Measurements from ENCODE around the gene SEC14L2.

Gene SEC14L2

DNA sequence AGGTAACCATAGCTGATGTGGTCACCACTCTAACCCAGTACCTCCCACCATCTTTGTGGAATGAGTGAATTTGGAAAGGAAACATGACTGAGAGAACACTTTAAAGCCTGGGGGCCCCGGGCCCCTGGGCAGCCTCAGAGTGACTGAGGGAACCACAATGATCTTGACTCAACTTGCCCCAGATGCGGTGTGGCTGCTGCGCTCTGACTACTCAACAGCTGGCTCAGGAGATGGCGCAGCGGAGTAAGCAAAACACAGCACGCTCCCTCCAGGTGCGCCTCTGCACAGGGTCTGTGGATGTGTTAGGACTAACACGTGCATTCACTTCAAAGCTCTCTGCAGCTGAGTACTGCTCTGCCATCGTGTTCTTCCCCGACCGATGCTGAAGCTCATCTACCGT lies 15.6 kb upstream of the SEC14L2 start:
- TF ChIP-seq, protein P1, sequence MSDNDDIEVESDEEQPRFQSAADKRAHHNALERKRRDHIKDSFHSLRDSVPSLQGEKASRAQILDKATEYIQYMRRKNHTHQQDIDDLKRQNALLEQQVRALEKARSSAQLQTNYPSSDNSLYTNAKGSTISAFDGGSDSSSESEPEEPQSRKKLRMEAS (IDR thresholded peaks at IDR 0.05; ENCODE audit: low read depth, low read length): no peak
- TF ChIP-seq, protein P2, sequence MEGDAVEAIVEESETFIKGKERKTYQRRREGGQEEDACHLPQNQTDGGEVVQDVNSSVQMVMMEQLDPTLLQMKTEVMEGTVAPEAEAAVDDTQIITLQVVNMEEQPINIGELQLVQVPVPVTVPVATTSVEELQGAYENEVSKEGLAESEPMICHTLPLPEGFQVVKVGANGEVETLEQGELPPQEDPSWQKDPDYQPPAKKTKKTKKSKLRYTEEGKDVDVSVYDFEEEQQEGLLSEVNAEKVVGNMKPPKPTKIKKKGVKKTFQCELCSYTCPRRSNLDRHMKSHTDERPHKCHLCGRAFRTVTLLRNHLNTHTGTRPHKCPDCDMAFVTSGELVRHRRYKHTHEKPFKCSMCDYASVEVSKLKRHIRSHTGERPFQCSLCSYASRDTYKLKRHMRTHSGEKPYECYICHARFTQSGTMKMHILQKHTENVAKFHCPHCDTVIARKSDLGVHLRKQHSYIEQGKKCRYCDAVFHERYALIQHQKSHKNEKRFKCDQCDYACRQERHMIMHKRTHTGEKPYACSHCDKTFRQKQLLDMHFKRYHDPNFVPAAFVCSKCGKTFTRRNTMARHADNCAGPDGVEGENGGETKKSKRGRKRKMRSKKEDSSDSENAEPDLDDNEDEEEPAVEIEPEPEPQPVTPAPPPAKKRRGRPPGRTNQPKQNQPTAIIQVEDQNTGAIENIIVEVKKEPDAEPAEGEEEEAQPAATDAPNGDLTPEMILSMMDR (IDR thresholded peaks at IDR 0.05; ENCODE audit: low read depth, low read length): no peak
- TF ChIP-seq MYC (IDR thresholded peaks at IDR 0.05; ENCODE audit: low read depth, low read length) (no peak), POLR2A (IDR thresholded peaks at IDR 0.05; ENCODE audit: extremely low read depth, insufficient read length) (no peak)
- no peak for DNase-seq (ENCODE audit: low read depth)
- H3K4me3 ChIP-seq (ENCODE audit: low read depth, low read length): no peak overlapping the region

DNA sequence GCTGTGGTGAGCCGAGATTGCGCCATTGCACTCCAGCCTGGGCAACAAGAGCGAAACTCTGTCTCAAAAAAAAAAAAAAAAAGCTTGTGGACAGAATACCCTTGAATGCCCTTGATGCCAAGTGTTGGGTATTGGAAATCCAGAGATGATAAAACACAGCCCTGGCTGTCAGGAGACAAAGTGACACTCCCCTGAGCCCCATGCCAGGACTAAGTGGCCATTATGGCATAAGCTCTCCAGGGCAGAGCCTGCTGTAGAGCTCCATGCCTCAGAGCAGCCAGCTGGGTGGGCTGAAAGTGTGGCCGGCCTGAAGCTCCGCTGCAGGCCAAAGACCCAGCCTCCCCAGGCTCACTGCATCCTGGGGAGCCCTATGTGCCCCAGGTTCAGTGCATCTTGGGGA lies 14.5 kb upstream of the SEC14L2 start:
- TF ChIP-seq POLR2A (IDR thresholded peaks at IDR 0.05; ENCODE audit: extremely low read depth, insufficient read length): no peak
- TF ChIP-seq, protein P1 (IDR thresholded peaks at IDR 0.05; ENCODE audit: low read depth, low read length): no peak
- TF ChIP-seq MYC (IDR thresholded peaks at IDR 0.05; ENCODE audit: low read depth, low read length): no peak
- TF ChIP-seq, protein P2 (IDR thresholded peaks at IDR 0.05; ENCODE audit: low read depth, low read length): no peak
- no peak for DNase-seq (ENCODE audit: low read depth)

DNA sequence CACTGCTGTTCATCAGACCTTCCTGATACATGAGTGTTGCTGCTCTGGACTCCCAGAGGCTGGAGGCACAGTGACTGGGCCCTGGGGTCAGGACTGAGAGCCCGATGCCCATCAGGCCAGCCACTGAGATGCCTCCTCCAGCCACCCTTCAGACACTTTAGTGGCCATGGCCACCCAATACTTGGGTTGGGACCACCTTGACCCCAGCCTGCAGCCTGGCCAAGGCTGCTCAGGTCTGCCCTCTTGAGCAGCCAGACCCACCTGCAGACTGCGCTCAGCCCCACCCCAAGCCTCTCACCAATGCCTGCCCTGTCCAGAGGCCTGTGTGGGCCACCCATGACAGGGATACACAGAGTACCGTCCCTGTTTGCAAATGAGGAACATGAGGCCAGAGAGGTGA lies 13.8 kb upstream of the SEC14L2 start:
- H3K4me3 ChIP-seq (ENCODE audit: low read depth, low read length): no peak overlapping the region
- no peak for DNase-seq (ENCODE audit: low read depth)
- no peak for TF ChIP-seq MYC (IDR thresholded peaks at IDR 0.05; ENCODE audit: low read depth, low read length)

More for the DNA sequence above, 14.5 kb upstream of the SEC14L2 start:
- H3K4me3 ChIP-seq (ENCODE audit: low read depth, low read length): no peak overlapping the region

DNA sequence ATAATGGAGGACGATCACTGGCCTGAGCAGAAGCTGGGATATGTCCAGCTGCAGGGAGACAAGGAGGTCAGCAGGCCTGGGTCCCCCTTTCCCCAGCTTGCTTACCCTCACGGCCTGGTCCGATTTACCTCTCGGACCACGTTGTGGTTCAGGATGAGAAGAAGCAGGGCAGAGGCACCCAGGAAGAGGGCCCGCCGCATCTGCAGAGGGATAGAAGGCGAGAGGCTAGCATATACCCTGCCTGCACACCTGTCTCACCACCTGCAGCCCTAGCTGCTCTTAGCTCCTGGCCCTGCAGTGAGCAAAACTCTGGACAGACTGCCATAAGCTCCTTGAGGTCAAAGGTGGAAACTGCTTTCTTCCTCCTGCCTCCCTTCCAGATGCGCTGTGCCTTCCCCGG lies 10.9 kb upstream of the SEC14L2 start:
- TF ChIP-seq, protein P1 (IDR thresholded peaks at IDR 0.05; ENCODE audit: low read depth, low read length): no peak
- DNase-seq (ENCODE audit: low read depth): no peak
- no peak overlapping the region for H3K4me3 ChIP-seq (ENCODE audit: low read depth, low read length)

DNA sequence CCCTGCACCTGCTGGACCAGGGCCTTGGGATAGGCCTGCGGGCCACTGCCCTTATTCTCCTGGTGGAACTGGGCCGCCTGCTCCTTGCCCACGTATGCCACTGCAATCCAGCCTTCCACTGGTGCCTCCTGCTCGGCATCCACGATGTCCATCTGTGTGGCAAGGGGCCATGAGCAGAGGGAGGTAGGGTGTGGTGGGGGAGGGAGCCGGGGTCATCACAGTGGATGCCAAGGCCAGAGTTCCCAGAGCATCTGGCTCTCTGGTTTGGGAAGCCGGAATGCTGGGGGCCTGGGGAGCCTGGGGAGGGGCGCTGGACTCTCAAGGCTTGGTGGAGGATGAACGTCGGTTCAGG lies 10.2 kb upstream of the SEC14L2 start:
- TF ChIP-seq, protein P2 (IDR thresholded peaks at IDR 0.05; ENCODE audit: low read depth, low read length): no peak
- TF ChIP-seq MYC (IDR thresholded peaks at IDR 0.05; ENCODE audit: low read depth, low read length) (no peak), POLR2A (IDR thresholded peaks at IDR 0.05; ENCODE audit: extremely low read depth, insufficient read length) (no peak)
- TF ChIP-seq, protein P1 (IDR thresholded peaks at IDR 0.05; ENCODE audit: low read depth, low read length): no peak
- peak overlapping the region; percentile 49 for H3K4me3 ChIP-seq (ENCODE audit: low read depth, low read length)
- DNase-seq (ENCODE audit: low read depth): no peak

DNA sequence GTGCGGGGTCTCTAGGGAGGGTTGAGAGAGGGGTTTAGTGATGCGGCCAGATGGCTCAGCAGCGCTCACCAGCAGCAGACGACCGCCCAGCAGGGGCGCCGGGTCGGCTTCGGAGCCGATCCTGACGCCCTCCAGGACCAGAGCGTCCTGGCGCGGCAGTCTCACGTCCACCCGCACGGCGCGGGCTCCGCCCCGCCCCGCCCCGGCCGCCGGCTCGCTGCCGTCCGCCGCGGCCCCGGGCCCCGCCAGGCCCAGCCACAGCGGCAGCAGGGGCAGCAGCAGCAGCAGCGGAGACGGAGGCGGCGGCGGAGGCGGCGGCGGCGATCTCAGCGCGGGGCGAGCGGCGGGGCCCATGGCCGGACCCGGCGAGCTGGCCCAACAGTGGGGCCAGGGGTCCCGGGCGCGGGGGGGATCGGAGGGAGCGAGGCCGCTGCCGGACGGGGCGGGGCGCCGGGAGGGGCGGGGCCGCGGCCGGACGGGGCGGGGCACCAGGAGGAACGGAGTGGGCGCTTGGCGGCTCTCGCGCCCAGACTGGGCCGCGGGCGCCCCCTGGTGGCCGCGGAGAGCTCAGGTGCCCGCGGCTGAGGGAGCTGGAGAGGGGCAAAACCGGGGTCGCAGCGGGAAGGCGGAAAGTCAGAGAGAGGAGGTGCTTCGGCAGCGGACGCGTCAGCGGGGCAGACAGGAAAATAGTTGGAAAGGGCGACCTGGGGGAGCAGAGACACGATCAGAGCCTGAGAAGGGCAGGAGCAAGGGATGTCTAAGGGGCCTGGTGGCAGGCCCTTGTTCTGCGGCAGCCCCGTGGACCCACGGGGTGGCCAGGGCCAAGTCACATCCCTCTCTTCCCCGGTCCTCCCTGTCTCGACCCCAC lies 9.6 kb upstream of the SEC14L2 start, which contains the start of gene RNF215:
Gene RNF215, minus strand, starts transcription at position 452 of the 868 bp plus-strand sequence. Its CDS starts 98 bp downstream, at position 354.
- peak within 1 kb of the TSS; percentile 49 for H3K4me3 ChIP-seq (ENCODE audit: low read depth, low read length)
- DNase-seq (ENCODE audit: low read depth): peak; percentile 78
- TF ChIP-seq, protein P1 (IDR thresholded peaks at IDR 0.05; ENCODE audit: low read depth, low read length): no peak
- TF ChIP-seq MYC (IDR thresholded peaks at IDR 0.05; ENCODE audit: low read depth, low read length): no peak
- TF ChIP-seq, protein P2 (IDR thresholded peaks at IDR 0.05; ENCODE audit: low read depth, low read length): peak; percentile 69
